Upper lobe of left lung (tissue), 4 donors: ENCODE measurements around the gene NYAP2.

Experiments used
- POLR2A ChIP-seq, 4 donors: fragments of 450-650 bp; IDR thresholded peaks; one replicate each; pipeline ENCODE4 v1.5.1; 2016 to 2017; ENCODE audit warnings: antibody characterized with exemption in 4 of 4, mild to moderate bottlenecking in 2 of 4
- POLR2AphosphoS5 ChIP-seq, 2 donors: sonication (generic); formaldehyde crosslinking; IDR thresholded peaks; one replicate each; pipeline ENCODE4 v1.5.1; 2017; ENCODE audit warnings: antibody characterized with exemption in 2 of 2
- TF ChIP-seq, protein P1 (sequence below), 6 experiments: fragments of 450-650 bp in 4 of 6; fragments of 200-600 bp in 2 of 6; sonication (generic) in 2 of 6; IDR thresholded peaks; one replicate each; pipeline ENCODE4 v1.5.1; 2016 to 2019; ENCODE audit warnings: antibody characterized with exemption in 6 of 6

DNA sequence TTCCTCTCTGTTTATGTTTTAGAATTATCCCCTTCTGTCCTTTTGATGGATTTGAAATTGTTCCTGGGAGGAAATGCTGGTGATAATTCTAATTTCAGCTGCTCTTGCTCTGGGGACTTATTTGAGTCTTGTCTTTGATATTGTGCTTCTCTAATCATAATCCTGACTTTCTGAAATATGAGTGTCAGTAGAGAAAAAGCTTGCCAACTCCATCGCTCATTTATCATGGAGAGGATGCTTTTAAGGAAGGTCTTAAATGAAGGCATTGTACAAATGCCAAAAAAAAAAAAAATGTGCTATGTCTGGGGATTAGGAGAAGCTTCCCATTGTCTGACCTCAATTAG, 159.5 kb downstream of the NYAP2 start:
- TF ChIP-seq, protein P1, sequence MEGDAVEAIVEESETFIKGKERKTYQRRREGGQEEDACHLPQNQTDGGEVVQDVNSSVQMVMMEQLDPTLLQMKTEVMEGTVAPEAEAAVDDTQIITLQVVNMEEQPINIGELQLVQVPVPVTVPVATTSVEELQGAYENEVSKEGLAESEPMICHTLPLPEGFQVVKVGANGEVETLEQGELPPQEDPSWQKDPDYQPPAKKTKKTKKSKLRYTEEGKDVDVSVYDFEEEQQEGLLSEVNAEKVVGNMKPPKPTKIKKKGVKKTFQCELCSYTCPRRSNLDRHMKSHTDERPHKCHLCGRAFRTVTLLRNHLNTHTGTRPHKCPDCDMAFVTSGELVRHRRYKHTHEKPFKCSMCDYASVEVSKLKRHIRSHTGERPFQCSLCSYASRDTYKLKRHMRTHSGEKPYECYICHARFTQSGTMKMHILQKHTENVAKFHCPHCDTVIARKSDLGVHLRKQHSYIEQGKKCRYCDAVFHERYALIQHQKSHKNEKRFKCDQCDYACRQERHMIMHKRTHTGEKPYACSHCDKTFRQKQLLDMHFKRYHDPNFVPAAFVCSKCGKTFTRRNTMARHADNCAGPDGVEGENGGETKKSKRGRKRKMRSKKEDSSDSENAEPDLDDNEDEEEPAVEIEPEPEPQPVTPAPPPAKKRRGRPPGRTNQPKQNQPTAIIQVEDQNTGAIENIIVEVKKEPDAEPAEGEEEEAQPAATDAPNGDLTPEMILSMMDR (IDR thresholded peaks at IDR 0.05), result no peak
- TF ChIP-seq POLR2AphosphoS5 (IDR thresholded peaks at IDR 0.05) (no peak), POLR2A (IDR thresholded peaks at IDR 0.05) (no peak)
